SK-N-MC (cell line): ENCODE measurements around the gene KRT73.

Source experiments
- EZH2 ChIP-seq: fragments of 200-600 bp; sonication (generic); IDR thresholded peaks from one replicate; pipeline ENCODE4 v1.6.1; 2017; ENCODE audit warnings: antibody characterized with exemption
- FOXP2 ChIP-seq: optimal IDR thresholded peaks from 2 replicates; pipeline ENCODE3; 2011; ENCODE audit warnings: mild to moderate bottlenecking, moderate library complexity; ENCODE audit not compliant: insufficient read depth; ENCODE audit errors: extremely low read length, control extremely low read depth
- POLR2AphosphoS5 ChIP-seq: IDR thresholded peaks from 2 replicates; pipeline ENCODE4 v1.6.1; 2012; ENCODE audit warnings: mild to moderate bottlenecking, low read depth, low read length, borderline replicate concordance

DNA sequence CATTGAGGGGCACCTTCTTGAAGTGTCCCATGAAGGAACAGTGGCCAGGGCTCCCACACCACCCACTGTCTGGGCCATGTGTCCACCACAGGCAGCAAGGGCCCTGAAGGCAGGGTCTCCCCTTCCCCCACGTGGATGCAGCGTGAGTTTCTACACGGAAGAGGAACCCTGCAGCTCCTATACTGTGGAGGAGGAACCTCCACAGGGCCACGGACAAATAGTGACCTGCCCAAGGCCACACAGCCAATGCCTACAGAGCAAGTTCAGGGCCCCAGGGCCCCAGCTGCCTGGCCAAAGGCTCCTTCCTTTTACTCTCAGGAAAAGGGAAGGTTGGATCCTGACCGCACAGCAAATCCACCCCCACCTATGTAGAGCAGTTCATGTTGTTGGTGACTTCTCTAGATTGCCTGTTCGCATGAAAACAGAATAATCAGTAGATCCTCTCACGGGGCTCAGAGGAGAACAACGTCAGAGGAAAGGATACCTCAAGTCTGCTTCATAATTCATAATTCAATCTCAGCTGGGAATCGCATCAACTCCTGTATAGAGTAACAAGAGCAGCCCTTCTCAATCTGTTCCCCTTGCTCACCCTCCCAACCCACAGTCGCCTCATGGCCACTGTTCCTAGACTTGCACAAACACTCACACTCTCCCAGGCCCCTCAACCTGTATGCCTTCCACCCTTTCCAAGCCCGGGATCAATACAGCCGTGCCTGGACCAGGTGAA lies 11.1 kb upstream of the KRT73 start:
- TF ChIP-seq POLR2AphosphoS5 (no peak), EZH2 (no peak), FOXP2 (no peak)
